ENCODE measurements around the gene PTCHD1. TPM values are rescaled to one million over a fixed set of nuclear protein-coding genes. Genes with fewer than 3 reads are reported as not detected.

PTCHD1 gene
- not detected in 2 replicates for total RNA-seq (ENCODE audit: low replicate concordance)

GRCh38 chrX:23334848-23335599 is at the start of gene PTCHD1:
Gene PTCHD1, plus strand, starts transcription at chrX:23334849. Its CDS starts 27 bp downstream, at chrX:23334876.

